Esophagus squamous epithelium (tissue), 5 donors: ENCODE measurements around the gene CDHR5. TPM values are rescaled to one million over a fixed set of nuclear protein-coding genes. Genes with fewer than 3 reads are reported as not detected.

Source experiments
- DNase-seq: peaks from one replicate; lab custom pipeline; 2025; lab: John Stamatoyannopoulos, UW
- H3K27ac ChIP-seq, 4 donors: fragments of 200-600 bp; sonication (generic); one replicate each; pipeline ENCODE4 v1.5.1; 2016 to 2019; ENCODE audit warnings: mild to moderate bottlenecking in 1 of 4
- H3K27me3 ChIP-seq, 4 donors: fragments of 200-600 bp; sonication (generic); 1 replicate in 3 of 4; 2 replicates in 1 of 4; pipeline versions ENCODE4 v1.5.1 to v1.6.0; 2017 to 2021; ENCODE audit warnings: antibody characterized with exemption in 1 of 4
- H3K36me3 ChIP-seq, 3 donors: fragments of 200-600 bp; sonication (generic); one replicate each; pipeline ENCODE4 v1.5.1; 2016 to 2019
- H3K4me1 ChIP-seq, 3 donors: fragments of 200-600 bp; sonication (generic); one replicate each; pipeline ENCODE4 v1.5.1; 2017 to 2019
- H3K4me3 ChIP-seq, 4 donors: fragments of 200-600 bp; sonication (generic); 1 replicate in 3 of 4; 2 replicates in 1 of 4; pipeline ENCODE4 v1.5.1; 2016 to 2019; ENCODE audit warnings: mild to moderate bottlenecking in 2 of 4, moderate library complexity in 1 of 4
- H3K9me3 ChIP-seq, 3 donors: fragments of 200-600 bp; sonication (generic); one replicate each; pipeline ENCODE4 v1.5.1; 2016 to 2019
- POLR2A ChIP-seq, 4 donors: fragments of 450-650 bp; IDR thresholded peaks; one replicate each; pipeline ENCODE4 v1.6.1; 2017; ENCODE audit warnings: antibody characterized with exemption in 4 of 4, mild to moderate bottlenecking in 4 of 4, moderate library complexity in 3 of 4
- WGBS, 2 donors: methylation state at CpG; one replicate each; pipeline ENCODE4 v1.1.5; 2018; 5-methylcytosine and 5-hydroxymethylcytosine counted together
- intact Hi-C: fragments of 100-400 bp; cut with DNase I; formaldehyde crosslinking; loops from one replicate; pipeline ENCODE4 v1.15.0; 2022
- total RNA-seq, 4 donors: library from RNA; depleted of rRNA; stranded (reverse); fragments of >200 nt; gene quantifications; one replicate each; pipeline ENCODE4 v1.1.0, GENCODE V29; 2016
- TF ChIP-seq, protein P1 (sequence below), 6 experiments: fragments of 450-650 bp in 4 of 6; fragments of 200-600 bp in 2 of 6; sonication (generic) in 2 of 6; IDR thresholded peaks; one replicate each; pipeline ENCODE4 v1.5.1; 2016 to 2019; ENCODE audit warnings: antibody characterized with exemption in 6 of 6, mild to moderate bottlenecking in 4 of 6, moderate library complexity in 4 of 6
- donor health status: DM: yes; HTN: yes; CAD: no.

Gene CDHR5
- total RNA-seq, 4 donors from 2014 or later = not detected

- peaks cover 67 to 95% (median 80%) of the 10 kb centered on the region in 3 donors for H3K36me3 ChIP-seq
- WGBS, 2 donors = 100% methylated on average over 3 of the region's 28 CpGs; no CpG with 5 or more reads in 1 of the 2 donors
- H3K4me1 ChIP-seq = peaks cover 24 to 53% (median 25%) of the 10 kb centered on the region in 3 donors
- H3K9me3 ChIP-seq = no peaks in the 10 kb centered on the region
- H3K4me3 ChIP-seq = no peak overlapping the region
- DNase-seq = no peak
- intact Hi-C loops = no loop called here
- no peak overlapping the region for H3K27ac ChIP-seq
- TF ChIP-seq, protein P1, sequence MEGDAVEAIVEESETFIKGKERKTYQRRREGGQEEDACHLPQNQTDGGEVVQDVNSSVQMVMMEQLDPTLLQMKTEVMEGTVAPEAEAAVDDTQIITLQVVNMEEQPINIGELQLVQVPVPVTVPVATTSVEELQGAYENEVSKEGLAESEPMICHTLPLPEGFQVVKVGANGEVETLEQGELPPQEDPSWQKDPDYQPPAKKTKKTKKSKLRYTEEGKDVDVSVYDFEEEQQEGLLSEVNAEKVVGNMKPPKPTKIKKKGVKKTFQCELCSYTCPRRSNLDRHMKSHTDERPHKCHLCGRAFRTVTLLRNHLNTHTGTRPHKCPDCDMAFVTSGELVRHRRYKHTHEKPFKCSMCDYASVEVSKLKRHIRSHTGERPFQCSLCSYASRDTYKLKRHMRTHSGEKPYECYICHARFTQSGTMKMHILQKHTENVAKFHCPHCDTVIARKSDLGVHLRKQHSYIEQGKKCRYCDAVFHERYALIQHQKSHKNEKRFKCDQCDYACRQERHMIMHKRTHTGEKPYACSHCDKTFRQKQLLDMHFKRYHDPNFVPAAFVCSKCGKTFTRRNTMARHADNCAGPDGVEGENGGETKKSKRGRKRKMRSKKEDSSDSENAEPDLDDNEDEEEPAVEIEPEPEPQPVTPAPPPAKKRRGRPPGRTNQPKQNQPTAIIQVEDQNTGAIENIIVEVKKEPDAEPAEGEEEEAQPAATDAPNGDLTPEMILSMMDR (IDR thresholded peaks at IDR 0.05) = no peak
- TF ChIP-seq POLR2A (IDR thresholded peaks at IDR 0.05) = no peak
- H3K27me3 ChIP-seq = no peaks in the 10 kb centered on the region
Observed at GRCh38 chr11:609341-609811, 15.4 kb downstream of the CDHR5 start.

- Histone ChIP-seq H3K36me3 (peaks cover 71 to 96% (median 82%) of the 10 kb centered on the region in 3 donors), H3K27ac (no peak overlapping the region), H3K4me3 (no peak overlapping the region), H3K27me3 (no peaks in the 10 kb centered on the region), H3K4me1 (peaks cover 19 to 47% (median 19%) of the 10 kb centered on the region in 3 donors), H3K9me3 (no peaks in the 10 kb centered on the region)
- 79 to 90% methylated on average over 17 to 19 of the region's 28 CpGs for WGBS, 2 donors
- no peak for DNase-seq
- TF ChIP-seq, protein P1 (IDR thresholded peaks at IDR 0.05) = no peak
- no peak for TF ChIP-seq POLR2A (IDR thresholded peaks at IDR 0.05)
- intact Hi-C loops = no loop called here
Observed at GRCh38 chr11:608791-609251, 15.9 kb downstream of the CDHR5 start.

- no peak for TF ChIP-seq POLR2A (IDR thresholded peaks at IDR 0.05)
- TF ChIP-seq, protein P1 (IDR thresholded peaks at IDR 0.05) = no peak
- no peak overlapping the region for H3K27ac ChIP-seq
- intact Hi-C loops = no loop called here
- no peaks in the 10 kb centered on the region for H3K27me3 ChIP-seq
- 90 to 95% methylated on average over 2 to 3 of the region's 45 CpGs for WGBS, 2 donors
- DNase-seq = no peak
- peaks cover 14 to 40% (median 15%) of the 10 kb centered on the region in 3 donors for H3K4me1 ChIP-seq
- H3K4me3 ChIP-seq = no peak overlapping the region
- H3K9me3 ChIP-seq = no peaks in the 10 kb centered on the region
- H3K36me3 ChIP-seq = peaks cover 72 to 100% (median 81%) of the 10 kb centered on the region in 3 donors
Observed at GRCh38 chr11:607971-608659, 16.6 kb downstream of the CDHR5 start.

GRCh38 chr11:607020-607780, 17.6 kb downstream of the CDHR5 start:
- WGBS, 2 donors = 86 to 91% methylated on average over 5 to 9 of the region's 35 CpGs
- DNase-seq = no peak
- TF ChIP-seq, protein P1 (IDR thresholded peaks at IDR 0.05) = no peak
- TF ChIP-seq POLR2A (IDR thresholded peaks at IDR 0.05) = no peak
- Histone ChIP-seq H3K27ac (peak overlapping the region in 3 of 4 donors; percentile 45 to 72 (median 70)), H3K27me3 (no peaks in the 10 kb centered on the region), H3K4me3 (no peak overlapping the region), H3K36me3 (peaks cover 72 to 100% (median 74%) of the 10 kb centered on the region in 3 donors), H3K9me3 (no peaks in the 10 kb centered on the region), H3K4me1 (peaks cover 6 to 31% (median 8%) of the 10 kb centered on the region in 3 donors)
- intact Hi-C loops = no loop called here
